ENCODE measurements around the gene CCT6B.

CCT6B gene

DNA sequence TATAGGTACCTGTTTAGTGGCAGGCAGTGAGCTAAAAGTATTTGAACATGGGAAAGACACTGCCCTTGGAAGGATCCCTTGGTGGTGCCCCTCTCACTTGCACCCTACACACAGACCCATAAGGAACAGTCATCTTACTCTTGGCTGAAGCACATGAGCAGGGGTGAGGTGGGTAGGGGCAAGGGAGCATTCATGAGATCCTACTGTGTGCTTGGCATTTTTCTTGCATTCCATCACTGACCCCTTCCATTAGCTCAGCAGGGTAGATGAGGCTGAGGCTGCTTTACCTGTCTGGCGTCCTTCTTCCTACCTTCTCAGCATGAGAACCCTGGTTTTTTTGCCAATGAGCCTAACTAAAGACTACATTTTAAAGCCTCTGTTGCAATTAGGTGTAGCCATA, 48.3 kb downstream of the CCT6B start:
- TF ChIP-seq CTCF (IDR thresholded peaks at IDR 0.05; ENCODE audit: extremely low read depth, insufficient read depth, missing control alignments) = no peak
- in situ Hi-C loops (cut with MboI; ENCODE audit: low pct_unique_long_range_greater_than_20kb, low sequenced_read_pairs, unreplicated experiment) = no loop called here

GRCh38 chr17:34909040-34909439, 52.2 kb downstream of the CCT6B start:
- in situ Hi-C loops (cut with MboI; ENCODE audit: low pct_unique_long_range_greater_than_20kb, low sequenced_read_pairs, unreplicated experiment) = no loop called here
- DNase-seq (ENCODE audit: low spot score) = no peak
- no peak for TF ChIP-seq CTCF (IDR thresholded peaks at IDR 0.05; ENCODE audit: extremely low read depth, insufficient read depth, missing control alignments)

More for the DNA sequence above, 48.3 kb downstream of the CCT6B start:
- no peak for DNase-seq (ENCODE audit: low spot score)

GRCh38 chr17:34902831-34903547, 58.3 kb downstream of the CCT6B start:
- DNase-seq (ENCODE audit: low spot score) = no peak
- in situ Hi-C loops (cut with MboI; ENCODE audit: low pct_unique_long_range_greater_than_20kb, low sequenced_read_pairs, unreplicated experiment) = no loop called here
- no peak for TF ChIP-seq CTCF (IDR thresholded peaks at IDR 0.05; ENCODE audit: extremely low read depth, insufficient read depth, missing control alignments)

- in situ Hi-C loops (cut with MboI; ENCODE audit: low pct_unique_long_range_greater_than_20kb, low sequenced_read_pairs, unreplicated experiment) = no loop called here
- DNase-seq (ENCODE audit: low spot score) = no peak
- TF ChIP-seq CTCF (IDR thresholded peaks at IDR 0.05; ENCODE audit: extremely low read depth, insufficient read depth, missing control alignments) = no peak
Observed at GRCh38 chr17:34899643-34900291, 61.5 kb downstream of the CCT6B start.

- in situ Hi-C loops (cut with MboI; ENCODE audit: low pct_unique_long_range_greater_than_20kb, low sequenced_read_pairs, unreplicated experiment) = no loop called here
- TF ChIP-seq CTCF (IDR thresholded peaks at IDR 0.05; ENCODE audit: extremely low read depth, insufficient read depth, missing control alignments) = no peak
- DNase-seq (ENCODE audit: low spot score) = no peak
Observed at GRCh38 chr17:34895383-34895782, 65.9 kb downstream of the CCT6B start.

DNA sequence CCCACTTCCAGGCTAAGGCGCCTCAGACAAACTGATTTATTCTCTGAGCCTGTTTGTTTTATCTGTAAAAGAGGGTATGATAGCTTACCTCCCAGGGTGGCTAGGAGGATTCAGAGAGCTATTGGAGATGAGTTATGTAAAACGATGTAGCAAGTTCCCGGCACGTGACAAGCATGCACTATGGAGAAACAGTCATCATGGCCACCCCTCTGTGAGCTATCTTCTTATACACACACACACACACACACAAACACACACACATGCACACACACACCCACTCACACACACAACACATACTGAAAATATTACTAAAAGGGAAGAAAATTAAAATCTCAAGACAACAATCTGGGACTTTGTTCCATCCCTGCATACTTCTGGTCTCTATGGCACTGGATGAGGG, 66.3 kb downstream of the CCT6B start:
- TF ChIP-seq CTCF (IDR thresholded peaks at IDR 0.05; ENCODE audit: extremely low read depth, insufficient read depth, missing control alignments) = no peak
- DNase-seq (ENCODE audit: low spot score) = no peak
- in situ Hi-C loops (cut with MboI; ENCODE audit: low pct_unique_long_range_greater_than_20kb, low sequenced_read_pairs, unreplicated experiment) = no loop called here

Data from GM13977 (cell line).